ENCODE results near the gene VASH1. TPM values are rescaled to one million over a fixed set of nuclear protein-coding genes. Genes with fewer than 3 reads are reported as not detected.
A peak's percentile ranks its signal among the peaks of the same experiment; 100 is the strongest.

The VASH1 gene
- polyA plus RNA-seq (2013, experiment 1 of 2) = 29.4 TPM
- polyA plus RNA-seq (2013, experiment 2 of 2) = 30.2 TPM

DNA sequence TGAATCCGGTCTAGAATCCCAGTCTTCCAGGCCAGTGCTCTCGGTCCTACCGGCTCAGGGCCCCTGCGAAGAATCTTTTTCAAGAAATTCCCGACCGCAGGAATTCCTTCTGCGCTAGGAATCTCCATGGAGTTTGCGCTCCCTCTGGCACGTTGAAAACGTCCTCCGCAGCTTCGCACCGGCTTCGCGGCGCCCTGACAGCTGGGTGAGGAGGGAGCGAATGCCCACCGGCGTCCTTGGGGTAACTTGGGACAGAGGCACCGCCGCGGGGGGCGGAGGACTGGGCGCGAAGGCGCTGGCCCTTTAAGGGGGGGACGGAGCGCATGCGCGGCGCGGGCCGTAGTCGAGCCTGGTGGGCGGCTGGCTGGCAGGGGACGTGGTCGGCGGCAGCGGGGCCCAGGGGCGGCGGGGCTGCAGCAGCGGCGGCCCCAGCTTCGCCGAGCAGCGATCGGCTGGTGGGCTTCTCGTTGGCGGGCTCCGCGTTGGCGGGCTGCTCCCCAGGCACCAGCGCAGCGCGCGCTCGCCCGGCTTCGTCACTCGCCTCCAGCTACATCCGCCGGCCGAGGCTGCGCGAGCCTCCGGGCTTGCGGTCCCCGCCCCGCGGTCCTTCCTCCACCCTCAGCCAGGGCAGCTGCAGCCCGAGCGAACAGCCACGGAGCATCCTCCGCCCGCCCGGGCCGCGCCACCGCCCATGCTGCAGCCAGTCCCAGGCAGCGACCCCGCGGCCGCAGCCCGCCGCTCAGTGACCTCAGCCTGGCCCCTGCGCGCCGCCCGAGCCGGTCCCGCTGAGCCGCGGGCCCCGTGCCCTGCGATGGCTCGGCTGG lies at the start of gene VASH1:
Gene VASH1 (plus strand): TSS at position 333 of the 824 bp plus-strand sequence. CDS start 1,354 bp downstream, outside the sequence.
- H3K4me2 ChIP-seq (ENCODE audit: insufficient read depth, low read length, poor library complexity, severe bottlenecking) = peak within 1 kb of the TSS; percentile 96
- peak within 1 kb of the TSS; percentile 80 to 91 for H3K4me3 ChIP-seq (ENCODE audit: low read length in 2 of 2)
- peaks cover 15 to 19% of the 10 kb centered on the region in 2 donors for H3K4me1 ChIP-seq (ENCODE audit: control insufficient read depth in 2 of 2, insufficient read depth in 1 of 2, low read depth in 1 of 2, low read length in 2 of 2)
- H3K23ac ChIP-seq (ENCODE audit: low read depth, low read length, poor library complexity) = peak within 1 kb of the TSS; percentile 83
- H2BK120ac ChIP-seq (ENCODE audit: low read depth, low read length) = peak within 1 kb of the TSS; percentile 75
- peaks cover 4 to 15% of the 10 kb centered on the region in 2 donors for H3K36me3 ChIP-seq (replicated peaks in 1 of 2; ENCODE audit: control insufficient read depth in 2 of 2, insufficient read depth in 2 of 2, low read length in 2 of 2)
- H4K8ac ChIP-seq (ENCODE audit: low read depth, low read length) = no peak within 1 kb of the TSS
- DNase-seq (ENCODE audit: low spot score) = no peak
- H2BK12ac ChIP-seq (ENCODE audit: low read length) = peak within 1 kb of the TSS; percentile 80
- H2BK5ac ChIP-seq (ENCODE audit: low read length) = peak within 1 kb of the TSS; percentile 7
- peak within 1 kb of the TSS; percentile 97 for H2AK5ac ChIP-seq (ENCODE audit: low read depth, low read length)
- H4K91ac ChIP-seq (ENCODE audit: low read depth, low read length, poor library complexity) = peak within 1 kb of the TSS; percentile 98
- peaks cover 0 to 11% (median 0%) of the 10 kb centered on the region in 3 experiments for H3K27me3 ChIP-seq (ENCODE audit: control insufficient read depth in 3 of 3, insufficient read depth in 3 of 3, low read depth in 1 of 3, low read length in 3 of 3)
- H3K9me3 ChIP-seq (replicated peaks in 1 of 2; ENCODE audit: control insufficient read depth in 2 of 2, insufficient read depth in 1 of 2, low read depth in 1 of 2, low read length in 2 of 2) = no peaks in the 10 kb centered on the region
- peak within 1 kb of the TSS; percentile 99 for H2AFZ ChIP-seq (ENCODE audit: low read length)
- H3K27ac ChIP-seq (replicated peaks; ENCODE audit: low read length) = no peak within 1 kb of the TSS
- H2BK15ac ChIP-seq (ENCODE audit: low read length) = peak within 1 kb of the TSS; percentile 99
- H3K18ac ChIP-seq (ENCODE audit: low read length) = peak within 1 kb of the TSS; percentile 100
- H3K4ac ChIP-seq (ENCODE audit: low read length) = no peak within 1 kb of the TSS
- H3K79me1 ChIP-seq (ENCODE audit: low read depth, low read length) = peaks cover 2% of the 10 kb centered on the region
- peak within 1 kb of the TSS; percentile 99 for H3K14ac ChIP-seq (ENCODE audit: low read length)
- no CpG with 5 or more reads among the region's 96 CpGs for WGBS, 2 donors (ENCODE audit: extremely low coverage in 2 of 2, insufficient read length in 2 of 2, insufficient replicate concordance in 1 of 2)
- peak within 1 kb of the TSS; percentile 98 for H3K9ac ChIP-seq (ENCODE audit: low read depth, low read length, poor library complexity)

- H3K18ac ChIP-seq (ENCODE audit: low read length) = peak overlapping the region; percentile 70
- H3K9ac ChIP-seq (ENCODE audit: low read depth, low read length, poor library complexity) = peak overlapping the region; percentile 50
- H3K14ac ChIP-seq (ENCODE audit: low read length) = no peak overlapping the region
- H4K91ac ChIP-seq (ENCODE audit: low read depth, low read length, poor library complexity) = no peak overlapping the region
- peak overlapping the region; percentile 75 for H2BK12ac ChIP-seq (ENCODE audit: low read length)
- H3K23ac ChIP-seq (ENCODE audit: low read depth, low read length, poor library complexity) = no peak overlapping the region
- H3K36me3 ChIP-seq (replicated peaks in 1 of 2; ENCODE audit: control insufficient read depth in 2 of 2, insufficient read depth in 2 of 2, low read length in 2 of 2) = no peaks in the 10 kb centered on the region
- H3K27me3 ChIP-seq (ENCODE audit: control insufficient read depth in 3 of 3, insufficient read depth in 3 of 3, low read depth in 1 of 3, low read length in 3 of 3) = no peaks in the 10 kb centered on the region
- H4K8ac ChIP-seq (ENCODE audit: low read depth, low read length) = no peak overlapping the region
- H3K27ac ChIP-seq (replicated peaks; ENCODE audit: low read length) = no peak overlapping the region
- H3K9me3 ChIP-seq (replicated peaks in 1 of 2; ENCODE audit: control insufficient read depth in 2 of 2, insufficient read depth in 1 of 2, low read depth in 1 of 2, low read length in 2 of 2) = peaks cover 0 to 10% of the 10 kb centered on the region in 2 donors
- H3K4me1 ChIP-seq (ENCODE audit: control insufficient read depth in 2 of 2, insufficient read depth in 1 of 2, low read depth in 1 of 2, low read length in 2 of 2) = peaks cover 0 to 6% of the 10 kb centered on the region in 2 donors
- DNase-seq (ENCODE audit: low spot score) = no peak
- H3K79me1 ChIP-seq (ENCODE audit: low read depth, low read length) = no peaks in the 10 kb centered on the region
- H2BK120ac ChIP-seq (ENCODE audit: low read depth, low read length) = no peak overlapping the region
- no peak overlapping the region for H3K4me2 ChIP-seq (ENCODE audit: insufficient read depth, low read length, poor library complexity, severe bottlenecking)
- H3K4me3 ChIP-seq (ENCODE audit: low read length in 2 of 2) = no peak overlapping the region
- no peak overlapping the region for H2BK5ac ChIP-seq (ENCODE audit: low read length)
- no peak overlapping the region for H2BK15ac ChIP-seq (ENCODE audit: low read length)
- WGBS, 2 donors (ENCODE audit: extremely low coverage in 2 of 2, insufficient read length in 2 of 2, insufficient replicate concordance in 1 of 2) = no CpG with 5 or more reads among the region's 10 CpGs
- no peak overlapping the region for H2AK5ac ChIP-seq (ENCODE audit: low read depth, low read length)
- no peak overlapping the region for H2AFZ ChIP-seq (ENCODE audit: low read length)
- no peak overlapping the region for H3K4ac ChIP-seq (ENCODE audit: low read length)
These were observed 48.1 kb upstream of the VASH1 start for GRCh38 chr14:76713121-76713520.

DNA sequence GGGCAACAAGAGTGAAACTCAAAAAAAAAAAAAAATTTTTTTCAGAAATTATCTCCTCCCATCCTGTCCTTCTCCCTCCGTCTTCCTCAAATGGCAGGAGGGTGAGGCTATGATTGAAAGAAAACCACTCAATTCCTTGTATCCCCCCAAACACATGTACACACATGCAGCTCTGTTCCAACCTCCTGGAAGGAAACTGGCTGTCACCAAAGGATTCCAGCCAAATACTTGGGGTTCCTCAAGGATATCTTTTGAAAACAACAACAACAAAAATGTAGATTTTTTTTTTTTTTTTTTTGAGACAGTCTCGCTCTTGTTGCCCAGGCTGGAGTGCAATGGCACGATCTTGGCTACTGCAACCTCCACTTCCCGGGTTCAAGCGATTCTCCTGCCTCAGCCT lies 46.8 kb upstream of the VASH1 start:
- Histone ChIP-seq H2BK120ac (ENCODE audit: low read depth, low read length) (no peak overlapping the region), H3K36me3 (replicated peaks in 1 of 2; ENCODE audit: control insufficient read depth in 2 of 2, insufficient read depth in 2 of 2, low read length in 2 of 2) (no peaks in the 10 kb centered on the region), H2BK12ac (ENCODE audit: low read length) (no peak overlapping the region), H3K27me3 (ENCODE audit: control insufficient read depth in 3 of 3, insufficient read depth in 3 of 3, low read depth in 1 of 3, low read length in 3 of 3) (no peaks in the 10 kb centered on the region), H4K91ac (ENCODE audit: low read depth, low read length, poor library complexity) (no peak overlapping the region), H3K4me2 (ENCODE audit: insufficient read depth, low read length, poor library complexity, severe bottlenecking) (no peak overlapping the region), H3K4ac (ENCODE audit: low read length) (no peak overlapping the region), H2AK5ac (ENCODE audit: low read depth, low read length) (no peak overlapping the region), H3K4me3 (ENCODE audit: low read length in 2 of 2) (no peak overlapping the region), H3K79me1 (ENCODE audit: low read depth, low read length) (no peaks in the 10 kb centered on the region), H4K8ac (ENCODE audit: low read depth, low read length) (no peak overlapping the region), H2AFZ (ENCODE audit: low read length) (no peak overlapping the region), H2BK5ac (ENCODE audit: low read length) (no peak overlapping the region), H3K4me1 (ENCODE audit: control insufficient read depth in 2 of 2, insufficient read depth in 1 of 2, low read depth in 1 of 2, low read length in 2 of 2) (peaks cover 0 to 7% of the 10 kb centered on the region in 2 donors), H3K9me3 (replicated peaks in 1 of 2; ENCODE audit: control insufficient read depth in 2 of 2, insufficient read depth in 1 of 2, low read depth in 1 of 2, low read length in 2 of 2) (peaks cover 0 to 10% of the 10 kb centered on the region in 2 donors), H3K23ac (ENCODE audit: low read depth, low read length, poor library complexity) (no peak overlapping the region), H3K9ac (ENCODE audit: low read depth, low read length, poor library complexity) (no peak overlapping the region), H2BK15ac (ENCODE audit: low read length) (no peak overlapping the region), H3K27ac (replicated peaks; ENCODE audit: low read length) (no peak overlapping the region), H3K14ac (ENCODE audit: low read length) (no peak overlapping the region), H3K18ac (ENCODE audit: low read length) (no peak overlapping the region)
- DNase-seq (ENCODE audit: low spot score) = no peak
- no CpG with 5 or more reads among the region's 5 CpGs for WGBS, 2 donors (ENCODE audit: extremely low coverage in 2 of 2, insufficient read length in 2 of 2, insufficient replicate concordance in 1 of 2)

GRCh38 chr14:76715101-76715500 lies 46.2 kb upstream of the VASH1 start:
- WGBS, 2 donors (ENCODE audit: extremely low coverage in 2 of 2, insufficient read length in 2 of 2, insufficient replicate concordance in 1 of 2) = no CpG with 5 or more reads among the region's 6 CpGs
- Histone ChIP-seq H2AK5ac (ENCODE audit: low read depth, low read length) (no peak overlapping the region), H3K9ac (ENCODE audit: low read depth, low read length, poor library complexity) (no peak overlapping the region), H4K91ac (ENCODE audit: low read depth, low read length, poor library complexity) (no peak overlapping the region), H3K9me3 (replicated peaks in 1 of 2; ENCODE audit: control insufficient read depth in 2 of 2, insufficient read depth in 1 of 2, low read depth in 1 of 2, low read length in 2 of 2) (peaks cover 0 to 10% of the 10 kb centered on the region in 2 donors), H3K27me3 (ENCODE audit: control insufficient read depth in 3 of 3, insufficient read depth in 3 of 3, low read depth in 1 of 3, low read length in 3 of 3) (no peaks in the 10 kb centered on the region), H3K36me3 (replicated peaks in 1 of 2; ENCODE audit: control insufficient read depth in 2 of 2, insufficient read depth in 2 of 2, low read length in 2 of 2) (no peaks in the 10 kb centered on the region), H3K4me3 (ENCODE audit: low read length in 2 of 2) (no peak overlapping the region), H2AFZ (ENCODE audit: low read length) (no peak overlapping the region), H4K8ac (ENCODE audit: low read depth, low read length) (no peak overlapping the region), H2BK12ac (ENCODE audit: low read length) (no peak overlapping the region), H3K4me1 (ENCODE audit: control insufficient read depth in 2 of 2, insufficient read depth in 1 of 2, low read depth in 1 of 2, low read length in 2 of 2) (peaks cover 5 to 12% of the 10 kb centered on the region in 2 donors), H3K14ac (ENCODE audit: low read length) (no peak overlapping the region), H3K79me1 (ENCODE audit: low read depth, low read length) (no peaks in the 10 kb centered on the region), H2BK5ac (ENCODE audit: low read length) (no peak overlapping the region), H2BK15ac (ENCODE audit: low read length) (no peak overlapping the region), H2BK120ac (ENCODE audit: low read depth, low read length) (no peak overlapping the region), H3K27ac (replicated peaks; ENCODE audit: low read length) (peak overlapping the region; percentile 65), H3K23ac (ENCODE audit: low read depth, low read length, poor library complexity) (no peak overlapping the region), H3K18ac (ENCODE audit: low read length) (no peak overlapping the region), H3K4me2 (ENCODE audit: insufficient read depth, low read length, poor library complexity, severe bottlenecking) (no peak overlapping the region), H3K4ac (ENCODE audit: low read length) (no peak overlapping the region)
- DNase-seq (ENCODE audit: low spot score) = no peak
